ENCODE results near the gene SNRK.

The SNRK gene

GRCh38 chr3:43273416-43273815 is 12.9 kb upstream of the SNRK start:
- DNase-seq (ENCODE audit: low read depth) = no peak

DNA sequence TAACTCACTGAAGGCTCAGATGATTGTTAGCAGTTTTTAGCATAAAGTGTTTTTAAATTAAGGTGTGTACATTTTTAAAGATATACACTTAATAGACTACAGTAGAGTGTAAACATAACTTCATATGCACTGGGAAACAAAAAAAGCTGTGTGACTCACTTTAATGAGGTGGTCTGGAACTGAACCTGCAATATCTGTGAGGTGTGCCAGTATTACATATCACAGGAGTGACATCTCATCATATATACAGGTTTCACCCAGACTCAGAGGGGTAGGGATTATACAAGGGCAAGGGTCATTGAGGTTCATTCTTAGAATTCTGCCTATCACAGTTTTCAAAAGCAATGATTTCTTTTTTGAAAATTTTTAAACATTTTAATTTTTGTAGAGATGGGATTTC is 7.3 kb upstream of the SNRK start:
- DNase-seq (ENCODE audit: low read depth) = no peak

DNA sequence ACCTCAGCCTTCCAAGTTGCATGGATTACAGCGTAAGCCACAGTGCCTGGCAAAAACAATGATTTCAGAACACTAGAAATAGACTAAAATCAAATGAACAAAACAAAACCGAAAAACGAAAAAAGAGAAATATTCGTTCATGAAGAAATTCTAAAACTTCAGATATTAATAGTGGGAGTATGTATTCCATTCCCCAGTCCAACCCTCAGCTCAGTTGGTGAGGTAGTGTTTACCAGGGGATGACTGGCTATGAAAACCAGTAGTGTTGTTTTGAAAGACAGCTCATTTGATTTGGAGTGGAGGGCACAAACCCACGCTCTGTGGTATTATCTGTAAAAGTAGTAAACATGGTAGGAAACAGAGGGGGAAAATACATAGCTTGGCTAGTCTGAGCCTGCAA is 6.8 kb upstream of the SNRK start:
- DNase-seq (ENCODE audit: low read depth) = no peak

DNA sequence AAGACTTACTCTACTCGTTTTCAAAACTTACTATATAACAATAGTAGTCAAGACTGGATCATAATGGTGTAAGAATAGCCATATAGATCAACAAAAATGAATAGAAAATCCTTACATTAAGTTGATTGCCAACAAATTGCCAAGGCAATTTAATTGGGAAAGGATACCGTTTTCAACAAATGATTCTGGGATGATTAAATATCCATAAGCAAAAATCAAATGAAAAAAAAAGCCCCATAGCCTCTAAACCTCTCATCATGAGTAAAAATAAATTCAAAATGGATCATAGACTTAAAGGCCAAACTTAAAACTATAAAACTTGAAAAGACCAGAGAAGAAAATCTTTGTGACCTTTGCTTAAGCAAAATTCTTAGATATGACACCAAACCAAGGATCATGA is 5.3 kb upstream of the SNRK start:
- no peak for DNase-seq (ENCODE audit: low read depth)

DNA sequence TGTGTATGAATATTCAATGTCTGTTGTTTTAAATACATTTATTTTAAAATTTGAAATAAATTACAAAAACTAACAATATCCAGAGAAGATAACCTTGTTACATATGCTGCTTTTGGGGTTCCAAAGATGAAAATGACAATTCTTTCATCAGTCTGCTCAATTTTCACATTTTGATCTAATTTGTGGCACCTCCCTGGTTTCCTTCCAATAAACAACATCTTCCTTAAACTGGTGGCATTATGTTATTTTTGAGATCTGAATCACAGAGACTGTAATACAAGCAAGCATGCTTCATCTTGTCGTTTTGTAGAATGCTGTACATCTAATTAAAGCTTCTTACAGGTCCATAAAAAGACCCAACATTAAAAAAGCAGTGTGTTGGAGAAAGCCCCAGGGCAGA is 2.2 kb upstream of the SNRK start:
- DNase-seq (ENCODE audit: low read depth) = no peak

DNA sequence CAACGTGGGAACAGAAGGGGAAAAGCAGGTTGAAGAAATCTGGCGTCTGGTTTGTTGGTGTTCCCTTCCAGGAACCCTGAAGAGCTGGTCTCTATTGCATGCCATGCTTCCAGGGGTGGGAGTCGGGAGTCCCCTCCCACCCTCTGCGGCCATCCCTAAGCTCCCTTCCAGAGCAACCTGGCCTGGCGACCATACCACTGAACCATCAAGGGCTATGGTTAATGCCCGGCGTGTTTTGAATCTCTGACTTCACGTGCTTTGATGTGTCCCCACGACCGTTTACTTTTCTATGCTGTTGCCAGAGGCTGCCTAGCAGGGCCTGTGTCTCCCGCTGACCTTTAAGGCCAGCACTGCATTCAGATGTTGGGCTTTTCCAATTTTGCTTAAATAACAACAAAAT is 696 bp upstream of the SNRK start:
- DNase-seq (ENCODE audit: low read depth) = no peak

DNA sequence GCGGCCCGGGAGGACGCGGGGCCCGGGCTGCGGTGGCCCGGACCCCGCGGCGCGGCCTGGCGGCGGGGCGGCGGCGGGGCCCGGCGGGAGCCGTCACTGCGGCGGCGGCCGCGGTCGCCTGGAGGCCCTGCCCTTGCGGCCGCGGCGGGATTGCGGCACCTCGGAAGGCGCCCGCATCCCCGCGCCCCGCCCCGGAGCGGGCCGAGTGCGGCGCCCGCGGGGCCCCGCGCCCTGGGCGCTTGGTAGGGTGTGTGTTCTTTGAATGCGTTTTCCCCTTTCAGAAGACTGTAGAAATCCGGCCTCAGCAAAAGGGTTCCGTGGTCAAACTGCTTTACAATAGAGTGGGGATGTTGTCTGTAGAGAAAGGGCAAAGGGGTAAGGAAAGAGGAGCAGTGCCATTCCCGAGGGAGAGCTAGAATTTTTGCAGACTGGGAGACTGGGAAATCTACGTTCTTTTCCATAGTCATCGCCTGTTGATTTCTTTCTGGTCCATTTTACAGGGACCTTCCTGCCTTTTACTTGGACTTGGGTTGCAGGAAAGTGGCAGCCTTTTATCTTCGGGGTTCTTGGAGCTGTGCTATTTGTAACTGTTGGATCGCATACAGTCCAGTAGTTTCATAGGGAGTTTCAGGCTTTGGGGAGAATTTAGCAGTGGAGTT is 630 bp downstream of the SNRK start:
- DNase-seq (ENCODE audit: low read depth) = no peak

- no peak for DNase-seq (ENCODE audit: low read depth)
Measured at GRCh38 chr3:43287500-43287873, 1.1 kb downstream of the SNRK start.

DNA sequence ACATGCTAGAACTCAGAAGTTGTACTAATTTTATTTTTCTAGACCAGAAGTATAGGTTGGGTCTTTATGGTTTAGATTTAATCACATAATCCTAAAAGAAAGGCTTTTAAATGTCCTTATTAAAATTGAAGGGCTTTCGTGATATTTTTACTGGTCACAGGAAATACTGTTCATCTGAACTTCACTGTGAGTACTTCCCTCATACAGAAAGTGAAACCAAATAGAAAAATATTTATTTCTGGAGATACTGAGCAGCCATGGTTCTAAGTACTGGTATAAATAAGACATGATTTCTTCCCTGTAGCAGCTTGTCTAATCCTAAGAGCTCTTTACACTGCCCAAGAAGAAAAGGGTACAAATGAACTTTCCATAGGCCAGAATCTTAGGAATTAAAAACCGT is 2.0 kb downstream of the SNRK start:
- no peak for DNase-seq (ENCODE audit: low read depth)

DNA sequence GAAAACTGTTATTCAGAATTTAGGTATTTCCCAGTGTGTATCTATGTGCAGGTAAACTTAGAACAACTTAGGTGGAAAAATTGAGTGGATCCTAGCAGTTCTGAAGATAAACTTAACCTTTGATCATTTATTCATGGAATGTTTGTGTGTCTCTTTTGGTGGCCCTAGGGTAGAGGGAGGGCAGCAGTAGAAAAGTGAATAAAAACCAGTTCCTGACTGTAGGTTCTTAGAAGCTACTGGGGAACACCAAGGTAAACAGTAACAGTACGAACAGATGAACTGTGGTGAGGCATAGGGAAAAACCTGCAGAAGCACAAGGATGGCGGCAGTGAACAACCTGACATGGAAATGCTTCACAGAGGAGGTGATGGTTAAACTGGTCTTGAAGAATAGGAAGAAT is 2.5 kb downstream of the SNRK start:
- no peak for DNase-seq (ENCODE audit: low read depth)

- DNase-seq (ENCODE audit: low read depth) = peak; percentile 40
Measured at GRCh38 chr3:43289401-43289800, 3.1 kb downstream of the SNRK start.

- no peak for DNase-seq (ENCODE audit: low read depth)
Measured at GRCh38 chr3:43289841-43290470, 3.6 kb downstream of the SNRK start.

DNA sequence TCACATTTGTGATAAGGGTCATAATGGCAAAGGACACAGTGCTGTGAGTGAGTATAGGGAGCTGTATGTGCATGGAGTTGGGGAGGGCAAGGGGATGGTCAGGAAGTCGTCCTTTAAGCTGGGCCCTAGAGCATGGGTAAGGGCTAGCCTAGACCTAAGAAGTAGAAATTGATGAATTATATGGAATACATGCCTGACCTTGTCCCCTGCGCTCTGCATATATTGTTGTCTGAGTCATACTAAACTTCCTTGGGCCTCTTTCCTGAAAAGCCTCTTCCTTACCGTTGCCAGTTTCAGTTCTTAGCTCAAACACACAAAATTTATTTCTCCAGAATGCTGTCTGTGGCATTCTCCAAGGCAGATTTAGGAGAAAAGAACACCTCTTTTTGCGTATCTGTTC is 4.6 kb downstream of the SNRK start:
- no peak for DNase-seq (ENCODE audit: low read depth)

- no peak for DNase-seq (ENCODE audit: low read depth)
Measured at GRCh38 chr3:43291546-43291945, 5.2 kb downstream of the SNRK start.

GRCh38 chr3:43294975-43295374 is 8.6 kb downstream of the SNRK start:
- no peak for DNase-seq (ENCODE audit: low read depth)

DNA sequence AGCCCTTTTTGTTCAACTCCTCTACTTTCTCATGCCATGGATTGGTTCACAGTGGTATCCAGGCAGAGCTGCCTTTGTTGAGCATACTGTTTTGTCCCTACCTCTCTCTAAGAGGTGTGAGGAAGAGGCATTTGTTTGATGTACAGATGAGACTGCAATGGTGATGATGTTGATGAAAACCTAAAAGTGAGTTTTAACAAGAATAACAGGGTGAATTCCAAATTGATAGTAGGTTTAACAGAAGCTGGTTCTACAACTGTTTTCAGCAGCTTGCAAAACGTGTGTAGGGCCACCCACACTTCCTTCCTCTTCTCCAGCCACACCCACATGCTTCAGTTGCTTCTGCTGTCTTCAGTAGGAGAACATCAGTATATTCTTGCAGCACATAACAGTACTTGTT is 10.2 kb downstream of the SNRK start:
- no peak for DNase-seq (ENCODE audit: low read depth)

- DNase-seq (ENCODE audit: low read depth) = no peak
Measured at GRCh38 chr3:43298292-43298691, 12.0 kb downstream of the SNRK start.

- DNase-seq (ENCODE audit: low read depth) = no peak
Measured at GRCh38 chr3:43298761-43299160, 12.4 kb downstream of the SNRK start.

GRCh38 chr3:43302116-43302880 is 16.0 kb downstream of the SNRK start:
- no peak for DNase-seq (ENCODE audit: low read depth)

- no peak for DNase-seq (ENCODE audit: low read depth)
Measured at GRCh38 chr3:43304126-43304525, 17.8 kb downstream of the SNRK start.

DNA sequence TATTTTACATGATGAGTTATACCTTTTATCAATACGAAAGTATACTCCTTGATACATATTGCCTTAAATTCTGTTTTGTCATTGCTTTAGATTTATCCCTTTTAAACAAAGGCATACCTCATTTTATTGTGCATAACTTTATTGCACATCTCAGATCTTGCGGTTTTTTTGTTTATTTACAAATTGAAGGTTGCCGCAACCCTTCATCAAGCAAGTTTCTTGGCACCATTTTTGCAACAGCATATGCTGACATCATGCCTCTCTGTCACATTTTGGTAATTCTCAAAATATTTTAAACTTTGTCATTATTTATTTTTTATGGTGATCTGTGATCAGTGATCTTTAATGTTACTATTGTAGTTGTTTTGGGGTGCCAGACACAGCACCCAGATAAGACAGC is 20.9 kb downstream of the SNRK start:
- DNase-seq (ENCODE audit: low read depth) = no peak

GRCh38 chr3:43307649-43308048 is 21.3 kb downstream of the SNRK start:
- no peak for DNase-seq (ENCODE audit: low read depth)
